Activated T-cell treated with anti-CD3 and anti-CD28 coated beads, Interleukin-2, amount 50 U/mL, for 48 hours (primary cell): ENCODE measurements around the gene NPC1.
"Not testable (repeated sequence)": the region's sequence is repeated elsewhere in the genome, so short reads cannot be mapped to it uniquely, and the experiment has no call there.

ENCODE experiments used
- DNase-seq, 2 experiments: peaks; one replicate each; pipeline ENCODE4 v3.0.0-alpha.2; 2020

The NPC1 gene

GRCh38 chr18:23586249-23587196, at the start of gene NPC1:
Gene NPC1, minus strand, starts transcription at chr18:23586506. Its CDS starts 163 bp downstream, at chr18:23586343.
- DNase-seq = peak; percentile 94 to 96

DNA sequence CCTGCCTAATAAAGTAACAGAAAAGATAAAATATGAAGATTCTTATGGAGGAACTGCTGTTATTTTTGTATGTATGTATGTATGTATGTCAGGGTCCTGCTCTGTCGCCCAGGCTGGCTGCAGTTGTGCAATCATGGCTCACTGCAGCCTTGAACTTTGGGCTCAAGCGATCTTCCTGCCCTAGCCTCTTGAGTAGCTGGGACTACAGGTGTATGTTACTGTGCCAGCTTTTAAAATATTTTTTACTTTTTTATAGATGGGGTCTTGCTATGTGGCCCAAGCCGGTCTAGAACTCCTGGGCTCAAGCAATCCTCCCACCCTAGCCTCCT, 49.7 kb upstream of the NPC1 start:
- no peak for DNase-seq

DNA sequence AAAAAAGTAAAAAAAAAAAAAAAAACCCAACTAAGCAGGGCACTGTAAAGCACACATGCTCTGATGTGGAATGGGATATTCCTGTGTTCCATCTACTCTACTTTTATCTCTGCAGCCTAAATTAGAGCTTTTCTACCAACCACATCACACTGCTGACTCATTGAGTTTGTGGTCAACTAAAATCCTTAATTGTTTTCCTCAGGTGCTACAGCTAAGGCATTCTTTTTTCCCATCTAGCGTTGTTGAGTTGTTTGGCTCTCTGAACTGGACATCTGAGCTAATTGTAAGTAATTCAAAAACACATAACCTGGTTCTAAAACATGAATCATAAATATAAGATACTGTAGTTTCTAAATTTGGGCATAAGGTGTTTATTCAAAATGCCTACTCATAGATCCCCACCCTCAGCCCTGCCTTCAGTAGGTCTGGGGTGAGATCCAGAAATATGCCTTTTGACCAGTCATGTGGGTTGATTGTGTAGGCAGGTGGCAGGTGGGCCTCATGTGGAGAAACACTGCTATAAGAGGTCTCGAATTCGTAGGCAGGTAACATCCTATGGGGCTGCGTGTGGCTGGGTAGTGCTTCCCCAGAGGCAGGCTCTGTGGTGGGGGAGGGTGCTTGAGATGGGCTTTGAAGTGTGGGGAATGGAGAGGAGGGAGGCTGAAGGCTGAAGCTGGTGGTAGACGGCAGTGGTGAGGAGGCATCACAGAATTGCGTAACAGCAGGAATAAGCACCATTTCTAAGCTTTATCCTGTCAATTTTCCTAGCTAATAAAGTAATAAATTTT, 49.2 kb upstream of the NPC1 start:
- no peak for DNase-seq

- DNase-seq = no peak
These were observed 48.4 kb upstream of the NPC1 start for GRCh38 chr18:23634692-23635091.

- no peak for DNase-seq
These were observed 46.3 kb upstream of the NPC1 start for GRCh38 chr18:23632615-23633014.

GRCh38 chr18:23631746-23632145, 45.4 kb upstream of the NPC1 start:
- DNase-seq = no peak

DNA sequence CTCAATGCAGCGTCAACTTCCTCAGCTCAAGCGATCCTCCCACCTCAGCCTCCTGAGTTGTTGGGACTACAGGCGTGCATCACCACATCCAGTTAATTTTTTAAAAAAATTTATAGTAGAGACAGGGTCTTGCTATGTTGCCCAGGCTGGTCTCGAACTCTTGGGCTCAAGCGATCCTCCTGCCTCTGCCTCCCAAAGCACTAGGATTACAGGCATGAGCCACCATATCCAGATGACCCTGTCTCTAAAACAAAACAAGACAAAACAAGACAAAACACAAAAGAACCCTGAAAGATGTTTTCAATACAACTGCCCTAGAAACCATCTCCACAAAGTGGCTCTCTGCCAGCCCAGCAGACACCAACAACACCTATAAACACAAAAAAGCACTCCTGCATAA, 45.0 kb upstream of the NPC1 start:
- no peak for DNase-seq

GRCh38 chr18:23629444-23629946, 43.2 kb upstream of the NPC1 start:
- no peak for DNase-seq

DNA sequence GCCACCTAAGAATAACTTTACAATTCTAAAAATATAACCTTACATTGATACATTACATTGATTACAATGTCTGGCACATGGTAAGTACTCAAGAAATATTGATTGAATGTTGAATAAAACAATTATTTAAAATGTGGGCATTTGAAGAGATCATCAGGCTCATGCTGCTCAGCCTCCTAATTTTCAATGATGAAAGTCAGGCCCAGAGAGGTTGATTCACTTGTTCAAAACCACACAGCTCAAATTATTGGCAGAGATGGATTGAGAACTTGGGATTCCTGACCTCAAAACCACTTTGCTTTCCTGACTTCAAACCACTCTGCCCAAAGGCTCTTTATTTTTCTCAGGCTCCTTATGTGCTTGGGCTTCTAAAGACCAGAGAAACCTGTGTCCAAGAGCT, 41.7 kb upstream of the NPC1 start:
- DNase-seq = no peak

DNA sequence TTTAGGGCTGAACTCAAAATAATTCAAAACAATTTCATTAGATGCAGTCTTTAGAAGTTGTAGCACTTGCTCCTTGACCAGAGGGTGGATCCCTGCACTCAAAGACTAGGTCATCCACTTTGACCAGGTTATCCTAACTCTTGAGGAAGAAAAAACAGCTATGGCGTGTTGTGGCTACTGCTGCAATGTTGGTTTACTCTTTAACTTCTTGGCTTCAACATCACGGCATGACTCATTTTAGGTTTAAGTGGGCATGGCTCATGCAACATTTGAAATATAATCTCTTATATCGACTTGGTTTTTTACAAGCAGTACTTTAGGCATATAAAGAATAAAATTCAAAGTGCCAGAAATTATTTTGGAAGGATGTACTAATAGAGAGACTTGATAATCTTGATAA, 41.0 kb upstream of the NPC1 start:
- DNase-seq = no peak

DNA sequence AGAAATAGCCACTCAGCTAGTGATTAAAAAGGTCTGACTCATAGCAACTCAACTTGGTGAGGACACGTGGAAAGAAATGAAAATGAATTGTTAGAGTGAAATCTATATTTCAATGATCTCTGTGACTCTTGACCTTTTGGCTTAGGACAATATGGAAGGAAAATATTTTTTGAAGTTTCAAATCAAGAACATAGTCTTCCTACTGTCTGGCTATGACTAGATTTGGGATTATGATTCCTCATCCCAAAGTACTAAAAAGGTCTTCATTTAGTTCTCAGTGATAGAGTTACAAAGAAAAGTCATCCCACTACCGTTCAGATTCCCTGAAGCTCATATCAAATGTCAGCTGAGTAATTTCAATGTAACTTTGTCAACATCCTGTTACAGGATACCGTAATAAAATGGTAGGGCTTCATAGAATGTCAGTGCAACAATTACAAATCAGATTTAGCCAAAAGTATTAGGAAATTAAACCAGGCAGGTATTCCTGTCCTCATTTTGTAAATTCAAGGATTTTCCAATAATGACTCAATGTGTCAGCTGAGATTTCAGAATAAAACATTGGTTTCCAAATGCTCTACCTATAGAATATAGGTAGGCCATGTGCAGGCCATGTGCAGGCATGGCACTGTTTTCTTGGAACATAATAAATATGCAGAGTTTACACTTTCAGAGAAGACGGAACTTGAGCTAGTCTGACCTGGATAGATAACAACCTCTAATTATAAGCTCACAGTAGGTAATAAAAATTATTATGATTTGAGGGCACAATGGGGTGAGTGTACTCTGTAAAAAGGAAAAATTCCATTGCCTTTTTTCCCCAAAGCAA, 40.4 kb upstream of the NPC1 start:
- no peak for DNase-seq

DNA sequence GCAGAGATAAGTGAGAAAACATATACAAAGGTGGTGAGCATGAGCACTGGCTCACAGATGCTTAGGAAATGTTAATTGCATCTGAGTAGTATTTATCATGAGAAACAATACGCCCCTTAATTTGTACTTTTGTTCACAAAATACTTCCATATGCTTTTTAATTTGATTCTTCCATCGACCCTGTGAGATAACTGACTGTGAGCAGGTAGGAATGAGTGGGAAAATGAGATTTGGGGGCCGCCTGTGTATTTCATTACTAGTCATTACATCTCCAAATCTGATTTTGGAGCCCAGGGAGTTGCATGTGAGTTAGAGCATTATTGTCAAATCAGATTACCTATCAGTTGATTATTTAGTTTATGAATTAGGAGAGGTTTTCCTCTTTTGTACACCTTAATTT, 36.7 kb upstream of the NPC1 start:
- DNase-seq = no peak

DNA sequence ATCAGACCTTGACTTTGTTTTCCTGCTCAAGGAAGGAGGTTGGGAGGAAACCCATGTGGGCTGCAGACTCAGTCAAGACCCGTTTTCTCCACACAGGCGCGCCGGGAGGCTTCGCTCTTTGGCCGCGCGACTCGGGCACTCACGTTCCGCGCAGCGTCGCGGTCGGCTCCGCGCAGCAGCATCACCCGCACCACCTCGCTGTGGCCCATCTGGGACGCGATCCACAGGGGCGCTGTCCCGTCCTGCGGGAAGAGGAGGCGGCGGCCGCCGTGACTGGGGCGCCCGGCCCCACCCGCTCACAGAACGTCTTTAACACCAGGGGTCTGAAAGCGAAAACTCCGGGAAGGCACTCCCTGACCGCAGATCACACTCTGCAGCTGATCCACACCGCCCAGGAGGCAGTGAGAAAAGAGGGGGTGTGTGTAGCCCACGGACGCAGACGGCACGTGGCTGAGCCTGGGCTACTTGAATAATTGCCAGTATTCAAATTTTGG, 33.1 kb upstream of the NPC1 start:
- DNase-seq = peak; percentile 30 to 32

GRCh38 chr18:23618862-23619387, 32.6 kb upstream of the NPC1 start:
- peak in 1 of 2 experiments; percentile 22 for DNase-seq

- no peak for DNase-seq
These were observed 31.2 kb upstream of the NPC1 start for GRCh38 chr18:23617412-23618014.

GRCh38 chr18:23616258-23616657, 30.0 kb upstream of the NPC1 start:
- DNase-seq = no peak

- DNase-seq = no peak
These were observed 28.6 kb upstream of the NPC1 start for GRCh38 chr18:23614891-23615290.

DNA sequence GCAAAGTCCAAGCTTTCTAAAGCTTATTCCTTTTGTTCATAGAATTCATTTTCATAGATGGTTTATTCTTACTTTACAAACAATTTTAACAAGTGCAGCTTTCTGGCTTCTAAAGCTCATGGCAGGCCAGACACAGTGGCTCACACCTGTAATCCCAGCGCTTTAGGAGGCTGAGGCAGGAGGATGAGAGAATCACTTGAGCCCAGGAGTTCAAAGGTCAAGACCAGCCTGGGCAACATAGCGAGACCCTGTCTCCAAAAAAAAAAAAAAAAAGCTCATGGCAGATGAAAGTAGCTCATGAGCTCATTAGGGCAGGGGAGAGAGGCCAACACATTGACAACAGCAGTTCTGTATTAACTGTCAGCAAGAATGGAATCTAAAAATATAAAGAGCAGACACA, 28.1 kb upstream of the NPC1 start:
- no peak for DNase-seq

DNA sequence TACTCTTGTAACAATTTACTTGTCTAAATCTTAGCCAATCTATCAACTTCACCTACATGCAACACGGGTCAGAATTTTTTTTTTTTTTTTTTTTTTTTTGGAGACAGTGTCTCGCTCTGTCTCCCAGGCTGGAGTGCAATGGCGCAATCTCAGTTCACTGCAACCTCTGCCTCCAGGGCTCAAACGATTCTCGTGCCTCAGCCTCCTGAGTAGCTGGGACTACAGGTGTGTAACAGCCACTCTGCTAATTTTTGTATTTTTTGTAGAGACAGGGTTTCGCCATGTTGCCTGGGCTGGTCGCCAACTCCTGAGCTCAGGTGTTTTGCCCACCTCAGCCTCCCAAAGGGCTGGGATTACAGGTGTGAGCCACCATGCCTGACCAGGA, 26.8 kb upstream of the NPC1 start:
- not testable (repeated sequence) for DNase-seq

GRCh38 chr18:23612434-23613090, 26.3 kb upstream of the NPC1 start:
- DNase-seq = no peak

DNA sequence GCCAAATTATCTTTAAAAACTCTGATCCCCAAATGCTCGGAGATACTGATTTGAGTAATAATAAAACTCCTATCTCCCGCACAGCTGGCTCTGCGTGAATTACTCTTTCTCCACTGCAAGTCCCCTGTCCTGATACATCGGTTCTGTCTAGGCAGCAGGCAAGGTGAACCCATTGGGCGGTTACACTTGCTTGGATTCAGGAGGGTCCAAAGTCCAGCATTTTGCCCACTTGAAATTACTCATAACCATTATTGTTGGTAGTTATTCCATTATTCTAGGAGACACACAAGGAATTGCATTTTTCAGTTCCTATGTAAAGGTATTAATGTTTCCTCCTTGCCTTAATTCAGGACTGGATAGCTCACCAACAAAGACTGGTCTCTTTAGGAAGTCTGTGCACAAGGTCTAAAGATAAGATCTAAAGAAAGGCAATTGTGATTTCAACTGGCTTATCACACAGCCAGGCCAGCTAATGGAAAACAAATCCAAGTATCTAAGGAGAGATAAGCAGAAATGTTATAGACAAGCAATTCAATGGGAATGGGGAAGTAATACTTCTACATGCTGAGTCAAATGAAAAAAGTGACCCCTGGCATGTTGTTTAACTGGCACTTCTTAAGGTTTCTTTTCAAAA, 23.2 kb upstream of the NPC1 start:
- no peak for DNase-seq
